GM23248 (cell line): ENCODE measurements around the gene GPX3. TPM values are rescaled to one million over a fixed set of nuclear protein-coding genes. Genes with fewer than 3 reads are reported as not detected.

Source experiments
- DNase-seq: peaks from one replicate; pipeline ENCODE4 v3.0.0-alpha.2; 2015
- H2AFZ ChIP-seq: fragments of 200-600 bp; sonication (generic); 2 replicates; pipeline ENCODE4 v1.6.1; 2016; ENCODE audit warnings: antibody characterized with exemption
- H3F3A ChIP-seq: fragments of 200-600 bp; sonication (generic); 2 replicates; pipeline ENCODE4 v1.6.1; 2016; ENCODE audit warnings: mild to moderate bottlenecking, antibody characterized with exemption, mixed run types; ENCODE audit not compliant: insufficient read depth
- H3K27ac ChIP-seq: fragments of 200-600 bp; sonication (generic); 2 replicates; pipeline ENCODE4 v1.5.1; 2016; ENCODE audit warnings: mild to moderate bottlenecking
- H3K27me3 ChIP-seq: fragments of 200-600 bp; sonication (generic); replicated peaks from 2 replicates; pipeline ENCODE4 v1.6.1; 2016; ENCODE audit warnings: mild to moderate bottlenecking; ENCODE audit not compliant: insufficient read depth
- H3K36me3 ChIP-seq: fragments of 200-600 bp; sonication (generic); 2 replicates; pipeline ENCODE4 v1.6.1; 2016; ENCODE audit warnings: low read depth, mild to moderate bottlenecking
- H3K4me1 ChIP-seq: fragments of 200-600 bp; sonication (generic); 2 replicates; pipeline ENCODE4 v1.6.1; 2016; ENCODE audit warnings: mild to moderate bottlenecking; ENCODE audit not compliant: insufficient read depth
- H3K4me2 ChIP-seq: fragments of 200-600 bp; sonication (generic); one replicate; pipeline ENCODE4 v1.6.1; 2016; ENCODE audit warnings: mild to moderate bottlenecking; ENCODE audit not compliant: unreplicated experiment
- H3K4me3 ChIP-seq: fragments of 200-600 bp; sonication (generic); 2 replicates; pipeline ENCODE4 v1.5.1; 2016; ENCODE audit warnings: mild to moderate bottlenecking
- H3K79me2 ChIP-seq: fragments of 200-600 bp; sonication (generic); 2 replicates; pipeline ENCODE4 v1.6.1; 2016; ENCODE audit warnings: mild to moderate bottlenecking; ENCODE audit not compliant: insufficient read depth
- H3K9ac ChIP-seq: fragments of 200-600 bp; sonication (generic); 2 replicates; pipeline ENCODE4 v1.6.1; 2016; ENCODE audit warnings: mild to moderate bottlenecking
- H3K9me2 ChIP-seq: fragments of 200-600 bp; sonication (generic); 2 replicates; pipeline ENCODE4 v1.6.1; 2016; ENCODE audit warnings: mixed run types, mild to moderate bottlenecking, moderate library complexity; ENCODE audit not compliant: insufficient read depth
- H3K9me3 ChIP-seq: fragments of 200-600 bp; sonication (generic); one replicate; pipeline ENCODE4 v1.6.1; 2017; ENCODE audit warnings: low read depth
- H4K20me1 ChIP-seq: fragments of 200-600 bp; sonication (generic); 2 replicates; pipeline ENCODE4 v1.6.0; 2016; ENCODE audit not compliant: insufficient read depth
- EZH2 ChIP-seq: fragments of 200-600 bp; sonication (generic); IDR thresholded peaks from 2 replicates; pipeline ENCODE4 v1.6.1; 2018; ENCODE audit warnings: antibody characterized with exemption, mild to moderate bottlenecking; ENCODE audit not compliant: insufficient read depth, poor library complexity, severe bottlenecking
- EZH2phosphoT487 ChIP-seq: fragments of 200-600 bp; sonication (generic); IDR thresholded peaks from 2 replicates; pipeline ENCODE4 v1.6.1; 2018; ENCODE audit warnings: antibody characterized with exemption, moderate library complexity, mild to moderate bottlenecking, low read depth; ENCODE audit not compliant: insufficient read depth
- WGBS, 2 experiments: methylation state at CpG; one replicate each; pipeline ENCODE4 v1.1.6; 2015 to 2017; ENCODE audit warnings: low lambda C conversion rate in 2 of 2, low coverage in 1 of 2; ENCODE audit errors: missing lambda C conversion rate in 2 of 2; 5-methylcytosine and 5-hydroxymethylcytosine counted together
- in situ Hi-C: fragments of 300-500 bp; cut with MboI; formaldehyde crosslinking; loops from 2 replicates; pipeline ENCODE4 v1.15.0; 2020
- polyA plus RNA-seq: library from polyadenylated mRNA; unstranded; fragments of >200 nt; fragmentation: Nextera tagmentation; extraction: Ambion mirVana; gene quantifications from 2 replicates; pipeline ENCODE4 v1.2.1, GENCODE V29; 2016
- total RNA-seq: library from RNA; depleted of rRNA; stranded (reverse); fragments of >200 nt; shearing (Covaris generic); gene quantifications from 2 replicates; pipeline ENCODE4 v1.2.3, GENCODE V29; 2014

Gene GPX3
- total and polyA plus RNA-seq, 2 experiments from 2014 or later: 3.0 to 4.2 TPM

GRCh38 chr5:151014680-151015343 lies 5.6 kb upstream of the GPX3 start:
- H3K79me2 ChIP-seq: no peaks in the 10 kb centered on the region
- H3F3A ChIP-seq: no peaks in the 10 kb centered on the region; the same call in 1 of the 2 replicates
- H3K27me3 ChIP-seq: peaks cover 4% of the 10 kb centered on the region; the same call in 1 of the 2 replicates
- no peak overlapping the region for H3K9ac ChIP-seq
- no peak overlapping the region for H3K27ac ChIP-seq
- no peak overlapping the region for H2AFZ ChIP-seq
- in situ Hi-C loops: no loop called here
- H4K20me1 ChIP-seq: no peaks in the 10 kb centered on the region
- no peak for DNase-seq
- H3K4me1 ChIP-seq: no peaks in the 10 kb centered on the region
- no peak overlapping the region for H3K4me3 ChIP-seq
- H3K4me2 ChIP-seq: no peak overlapping the region
- WGBS, 2 experiments: 87 to 88% methylated on average over 4 of the region's 4 CpGs
- no peaks in the 10 kb centered on the region for H3K36me3 ChIP-seq
- no peaks in the 10 kb centered on the region for H3K9me2 ChIP-seq
- no peak for TF ChIP-seq EZH2
- TF ChIP-seq EZH2phosphoT487: no peak
- no peaks in the 10 kb centered on the region for H3K9me3 ChIP-seq

GRCh38 chr5:151015974-151016587 lies 4.3 kb upstream of the GPX3 start:
- H3K4me3 ChIP-seq: no peak overlapping the region
- H3K4me1 ChIP-seq: no peaks in the 10 kb centered on the region
- H3K9ac ChIP-seq: no peak overlapping the region
- no peak overlapping the region for H2AFZ ChIP-seq
- H3K27me3 ChIP-seq: peaks cover 3% of the 10 kb centered on the region; the same call in 1 of the 2 replicates
- TF ChIP-seq EZH2 (no peak), EZH2phosphoT487 (no peak)
- H3K4me2 ChIP-seq: no peak overlapping the region
- no peaks in the 10 kb centered on the region for H4K20me1 ChIP-seq
- no peaks in the 10 kb centered on the region for H3K79me2 ChIP-seq
- no peaks in the 10 kb centered on the region for H3K9me3 ChIP-seq
- WGBS, 2 experiments: 92 to 94% methylated on average over 7 of the region's 7 CpGs
- DNase-seq: no peak
- no peaks in the 10 kb centered on the region for H3K9me2 ChIP-seq
- in situ Hi-C loops: no loop called here
- no peak overlapping the region for H3K27ac ChIP-seq
- H3K36me3 ChIP-seq: no peaks in the 10 kb centered on the region
- H3F3A ChIP-seq: no peaks in the 10 kb centered on the region; the same call in 1 of the 2 replicates

GRCh38 chr5:151016700-151017099 lies 3.7 kb upstream of the GPX3 start:
- Histone ChIP-seq H3K4me1 (no peaks in the 10 kb centered on the region), H4K20me1 (no peaks in the 10 kb centered on the region), H3K79me2 (no peaks in the 10 kb centered on the region), H3K9me3 (no peaks in the 10 kb centered on the region), H3K36me3 (no peaks in the 10 kb centered on the region), H3K9me2 (no peaks in the 10 kb centered on the region), H3K9ac (no peak overlapping the region), H3K4me2 (no peak overlapping the region), H2AFZ (no peak overlapping the region), H3K4me3 (no peak overlapping the region), H3K27ac (no peak overlapping the region), H3K27me3 (no peaks in the 10 kb centered on the region), H3F3A (no peaks in the 10 kb centered on the region; the same call in 1 of the 2 replicates)
- in situ Hi-C loops: no loop called here
- 14 to 22% methylated on average over 5 of the region's 5 CpGs for whole genome bisulfite sequencing, 2 experiments
- TF ChIP-seq EZH2: no peak
- DNase-seq: no peak

GRCh38 chr5:151017897-151018296 lies 2.5 kb upstream of the GPX3 start:
- H3K4me3 ChIP-seq: no peak overlapping the region
- in situ Hi-C loops: no loop called here
- WGBS, 2 experiments: 91 to 96% methylated on average over 2 of the region's 2 CpGs
- no peaks in the 10 kb centered on the region for H3K36me3 ChIP-seq
- no peak overlapping the region for H3K4me2 ChIP-seq
- H3K9ac ChIP-seq: no peak overlapping the region
- H3F3A ChIP-seq: no peaks in the 10 kb centered on the region; the same call in 1 of the 2 replicates
- DNase-seq: no peak
- H3K79me2 ChIP-seq: no peaks in the 10 kb centered on the region
- H3K27me3 ChIP-seq: no peaks in the 10 kb centered on the region
- H3K4me1 ChIP-seq: no peaks in the 10 kb centered on the region
- H3K27ac ChIP-seq: no peak overlapping the region
- no peaks in the 10 kb centered on the region for H3K9me2 ChIP-seq
- H3K9me3 ChIP-seq: no peaks in the 10 kb centered on the region
- H2AFZ ChIP-seq: no peak overlapping the region
- H4K20me1 ChIP-seq: no peaks in the 10 kb centered on the region
- TF ChIP-seq EZH2 (no peak), EZH2phosphoT487 (no peak)
